Nephron (organoid): ENCODE measurements around the gene NBEA.

ENCODE experiments used
- H3K27ac Mint-ChIP-seq, 3 experiments: 2 replicates each; pipeline ENCODE4 v1.8.0; 2020; ENCODE audit warnings: mixed read lengths in 3 of 3, mild to moderate bottlenecking in 2 of 3, moderate library complexity in 1 of 3
- H3K27me3 Mint-ChIP-seq: 2 replicates; pipeline ENCODE4 v1.8.0; 2021; ENCODE audit warnings: low read depth, mild to moderate bottlenecking, moderate library complexity, mixed read lengths
- H3K36me3 Mint-ChIP-seq: 2 replicates; pipeline ENCODE4 v1.8.0; 2020; ENCODE audit warnings: low read depth, mixed read lengths
- H3K4me1 Mint-ChIP-seq: 2 replicates; pipeline ENCODE4 v1.8.0; 2020; ENCODE audit warnings: mixed read lengths
- H3K4me3 Mint-ChIP-seq, 3 experiments: 2 replicates each; pipeline ENCODE4 v1.8.0; 2020; ENCODE audit warnings: mild to moderate bottlenecking in 3 of 3, mixed read lengths in 3 of 3, moderate library complexity in 2 of 3
- H3K9me3 Mint-ChIP-seq: 2 replicates; pipeline ENCODE4 v1.8.0; 2020; ENCODE audit warnings: mixed read lengths
- CTCF ChIP-seq, 3 experiments: fragments of 200-600 bp; sonication (generic); IDR thresholded peaks; one replicate each; pipeline ENCODE4 v1.5.0; 2021; ENCODE audit warnings: antibody characterized with exemption in 3 of 3; ENCODE audit not compliant: unreplicated experiment in 3 of 3

Gene NBEA

DNA sequence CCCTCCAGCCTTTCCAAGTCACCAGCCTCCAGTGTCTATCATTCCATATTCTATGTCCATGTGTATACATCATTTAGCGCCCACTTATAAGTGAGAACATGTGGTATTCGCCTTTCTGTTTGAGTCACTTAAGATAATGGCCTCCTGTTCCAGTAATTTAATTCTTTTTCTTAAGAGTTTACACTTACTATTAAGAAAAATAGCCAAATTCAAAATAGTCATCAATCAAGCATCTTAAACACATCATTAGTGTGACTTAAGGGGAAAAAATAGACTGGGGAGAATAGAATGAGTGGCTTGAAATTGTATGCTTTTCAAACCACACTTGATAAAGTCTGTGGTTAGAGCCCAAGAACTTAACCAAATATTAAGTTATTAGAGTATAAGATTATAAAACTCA is 286.5 kb downstream of the NBEA start:
- no peak for TF ChIP-seq CTCF (IDR thresholded peaks at IDR 0.05; ENCODE audit: unreplicated experiment in 3 of 3)
- no peaks in the 10 kb centered on the region for H3K27me3 Mint-ChIP-seq
- no peaks in the 10 kb centered on the region for H3K4me1 Mint-ChIP-seq
- H3K36me3 Mint-ChIP-seq = peaks cover 10% of the 10 kb centered on the region
- H3K4me3 Mint-ChIP-seq = no peak overlapping the region
- no peak overlapping the region for H3K27ac Mint-ChIP-seq
- peaks cover 3% of the 10 kb centered on the region for H3K9me3 Mint-ChIP-seq

- Mint-ChIP-seq H3K27me3 (no peaks in the 10 kb centered on the region), H3K4me1 (no peaks in the 10 kb centered on the region), H3K9me3 (no peaks in the 10 kb centered on the region), H3K27ac (no peak overlapping the region), H3K36me3 (no peaks in the 10 kb centered on the region), H3K4me3 (no peak overlapping the region)
- TF ChIP-seq CTCF (IDR thresholded peaks at IDR 0.05; ENCODE audit: unreplicated experiment in 3 of 3) = no peak
These were observed 289.4 kb downstream of the NBEA start for GRCh38 chr13:35231426-35231825.

DNA sequence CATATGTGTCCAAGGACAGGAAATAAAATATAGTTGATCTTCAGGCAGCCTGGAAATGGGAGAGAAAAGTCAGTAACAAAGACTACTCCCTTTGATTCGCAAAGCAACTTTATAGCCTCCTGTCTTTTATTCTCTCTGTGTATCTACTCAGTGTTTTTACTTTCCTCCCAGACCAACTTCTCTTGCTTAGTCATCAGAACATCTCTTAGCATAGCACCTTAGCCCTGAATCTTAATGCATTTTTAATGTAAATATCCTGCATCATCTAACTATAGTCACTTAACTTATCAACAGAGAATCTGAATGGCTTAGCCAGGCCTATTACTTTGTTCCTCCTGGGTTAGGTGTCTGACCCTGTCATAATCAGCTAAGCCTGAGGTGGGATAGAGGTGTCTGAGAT is 296.2 kb downstream of the NBEA start:
- TF ChIP-seq CTCF (IDR thresholded peaks at IDR 0.05; ENCODE audit: unreplicated experiment in 3 of 3) = no peak
- H3K4me1 Mint-ChIP-seq = no peaks in the 10 kb centered on the region
- peaks cover 4% of the 10 kb centered on the region for H3K36me3 Mint-ChIP-seq
- H3K4me3 Mint-ChIP-seq = no peak overlapping the region
- H3K27me3 Mint-ChIP-seq = no peaks in the 10 kb centered on the region
- H3K9me3 Mint-ChIP-seq = no peaks in the 10 kb centered on the region
- H3K27ac Mint-ChIP-seq = no peak overlapping the region

GRCh38 chr13:35252536-35253205 is 310.6 kb downstream of the NBEA start:
- peaks cover 27% of the 10 kb centered on the region for H3K36me3 Mint-ChIP-seq
- no peak overlapping the region for H3K4me3 Mint-ChIP-seq
- H3K27ac Mint-ChIP-seq = no peak overlapping the region
- H3K4me1 Mint-ChIP-seq = no peaks in the 10 kb centered on the region
- H3K9me3 Mint-ChIP-seq = peaks cover 7% of the 10 kb centered on the region
- H3K27me3 Mint-ChIP-seq = no peaks in the 10 kb centered on the region
- TF ChIP-seq CTCF (IDR thresholded peaks at IDR 0.05; ENCODE audit: unreplicated experiment in 3 of 3) = no peak

DNA sequence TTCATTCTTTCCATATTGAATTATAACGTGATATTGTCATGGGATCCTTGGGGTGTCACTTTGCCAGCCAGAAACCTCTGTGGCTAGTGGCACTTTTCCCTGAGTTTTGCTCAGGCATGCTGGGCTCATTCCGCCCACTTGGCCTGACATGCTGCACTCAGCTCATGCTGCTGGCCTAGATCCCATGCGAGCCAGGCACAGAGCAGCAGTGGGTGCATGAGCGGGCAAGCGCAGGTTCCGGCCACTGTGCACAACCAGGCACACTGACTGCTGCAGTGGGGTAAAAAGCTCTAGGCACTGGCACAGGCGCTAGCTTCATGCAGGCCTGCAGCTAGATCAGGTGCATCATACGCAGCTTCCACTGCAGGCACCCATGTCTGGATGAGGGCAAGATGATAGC is 313.2 kb downstream of the NBEA start:
- Mint-ChIP-seq H3K27ac (no peak overlapping the region), H3K9me3 (no peaks in the 10 kb centered on the region), H3K4me3 (no peak overlapping the region), H3K4me1 (no peaks in the 10 kb centered on the region), H3K36me3 (peaks cover 13% of the 10 kb centered on the region), H3K27me3 (no peaks in the 10 kb centered on the region)
- no peak for TF ChIP-seq CTCF (IDR thresholded peaks at IDR 0.05; ENCODE audit: unreplicated experiment in 3 of 3)

- Mint-ChIP-seq H3K9me3 (no peaks in the 10 kb centered on the region), H3K27me3 (no peaks in the 10 kb centered on the region), H3K4me1 (no peaks in the 10 kb centered on the region), H3K36me3 (peaks cover 8% of the 10 kb centered on the region), H3K4me3 (no peak overlapping the region), H3K27ac (no peak overlapping the region)
- TF ChIP-seq CTCF (IDR thresholded peaks at IDR 0.05; ENCODE audit: unreplicated experiment in 3 of 3) = no peak
These were observed 314.5 kb downstream of the NBEA start for GRCh38 chr13:35256459-35257148.
